ENCODE measurements around the gene SLC28A1.
A peak's percentile ranks its signal among the peaks of the same experiment; 100 is the strongest.

The SLC28A1 gene

GRCh38 chr15:84967380-84967779 is 82.9 kb downstream of the SLC28A1 start:
- TF ChIP-seq CTCF (IDR thresholded peaks at IDR 0.05; ENCODE audit: low read depth, low read length, missing control alignments): no peak
- in situ Hi-C loops (cut with HindIII; ENCODE audit: low sequenced_read_pairs): no loop called here
- H3K4me3 ChIP-seq (ENCODE audit: low read depth, low read length): no peak overlapping the region
- no peak for DNase-seq (ENCODE audit: low read depth)

- TF ChIP-seq CTCF (IDR thresholded peaks at IDR 0.05; ENCODE audit: low read depth, low read length, missing control alignments): no peak
- H3K4me3 ChIP-seq (ENCODE audit: low read depth, low read length): no peak overlapping the region
- in situ Hi-C loops (cut with HindIII; ENCODE audit: low sequenced_read_pairs): no loop called here
- no peak for DNase-seq (ENCODE audit: low read depth)
These were observed 83.8 kb downstream of the SLC28A1 start for GRCh38 chr15:84968301-84968700.

GRCh38 chr15:84969257-84969656 is 84.8 kb downstream of the SLC28A1 start:
- DNase-seq (ENCODE audit: low read depth): no peak
- H3K4me3 ChIP-seq (ENCODE audit: low read depth, low read length): no peak overlapping the region
- in situ Hi-C loops (cut with HindIII; ENCODE audit: low sequenced_read_pairs): no loop called here
- no peak for TF ChIP-seq CTCF (IDR thresholded peaks at IDR 0.05; ENCODE audit: low read depth, low read length, missing control alignments)

- no peak for TF ChIP-seq CTCF (IDR thresholded peaks at IDR 0.05; ENCODE audit: low read depth, low read length, missing control alignments)
- no peak overlapping the region for H3K4me3 ChIP-seq (ENCODE audit: low read depth, low read length)
- DNase-seq (ENCODE audit: low read depth): no peak
- in situ Hi-C loops (cut with HindIII; ENCODE audit: low sequenced_read_pairs): no loop called here
These were observed 86.4 kb downstream of the SLC28A1 start for GRCh38 chr15:84970843-84971242.

GRCh38 chr15:84973492-84974460 is 89.3 kb downstream of the SLC28A1 start:
- H3K4me3 ChIP-seq (ENCODE audit: low read depth, low read length): no peak overlapping the region
- TF ChIP-seq CTCF (IDR thresholded peaks at IDR 0.05; ENCODE audit: low read depth, low read length, missing control alignments): no peak
- in situ Hi-C loops (cut with HindIII; ENCODE audit: low sequenced_read_pairs): no loop called here
- peak; percentile 61 for DNase-seq (ENCODE audit: low read depth)

GRCh38 chr15:84975871-84976351 is 91.4 kb downstream of the SLC28A1 start:
- in situ Hi-C loops (cut with HindIII; ENCODE audit: low sequenced_read_pairs): no loop called here
- no peak for DNase-seq (ENCODE audit: low read depth)
- no peak for TF ChIP-seq CTCF (IDR thresholded peaks at IDR 0.05; ENCODE audit: low read depth, low read length, missing control alignments)
- H3K4me3 ChIP-seq (ENCODE audit: low read depth, low read length): no peak overlapping the region
